GM10248 (cell line): ENCODE data around the gene RAB3GAP2.

Source experiments
- CTCF ChIA-PET: fragments of 300-600 bp; sonication (Branson Sonifier 250); formaldehyde crosslinking; extraction: SDS; loops from one replicate; lab custom pipeline; 2021; ENCODE audit warnings: antibody characterized with exemption; lab: Yijun Ruan, JAX
- POLR2A ChIA-PET: fragments of 350-650 bp; sonication (Branson Sonifier 250); formaldehyde crosslinking; extraction: SDS; loops from one replicate; lab custom pipeline; 2020; ENCODE audit warnings: antibody characterized with exemption; lab: Yijun Ruan, JAX
- DNase-seq: peaks from one replicate; pipeline ENCODE4 v3.0.0; 2012; ENCODE audit errors: extremely low spot score
- CTCF ChIP-seq: IDR thresholded peaks from 2 replicates; pipeline ENCODE4 v1.5.1; 2012; ENCODE audit warnings: mild to moderate bottlenecking, low read depth; ENCODE audit errors: extremely low read depth, missing control alignments, control extremely low read depth

Gene RAB3GAP2

GRCh38 chr1:220291580-220291979 is 19.3 kb upstream of the RAB3GAP2 start:
- ChIA-PET CTCF (interaction anchor here (2.1 to 9.4 kb wide), 2 partner anchors 8 to 11 kb away, joined by 16 to 140 read pairs; no protein-coding TSS in a partner anchor), POLR2A (no interaction called here)
- TF ChIP-seq CTCF = no peak
- no peak for DNase-seq

- ChIA-PET POLR2A (no interaction called here), CTCF (interaction anchor here (0.8 to 2.1 kb wide), 6 partner anchors 9 to 443 kb away, joined by 3 to 16 read pairs (median 4); no protein-coding TSS in a partner anchor)
- TF ChIP-seq CTCF = no peak
- no peak for DNase-seq
Observed at GRCh38 chr1:220290140-220290761, 18.0 kb upstream of the RAB3GAP2 start.

GRCh38 chr1:220287129-220287528 is 14.9 kb upstream of the RAB3GAP2 start:
- CTCF ChIA-PET = interaction anchor here (1.1 to 11.3 kb wide), 3 partner anchors 9 to 92 kb away, joined by 3 to 140 read pairs (median 3); no protein-coding TSS in a partner anchor
- no peak for TF ChIP-seq CTCF
- POLR2A ChIA-PET = no interaction called here
- DNase-seq = no peak

GRCh38 chr1:220283625-220284024 is 11.4 kb upstream of the RAB3GAP2 start:
- CTCF ChIA-PET = interaction anchor here (0.9 to 11.3 kb wide), 4 partner anchors 13 to 68 kb away, joined by 3 to 140 read pairs (median 3); no protein-coding TSS in a partner anchor
- no peak for DNase-seq
- no peak for TF ChIP-seq CTCF
- POLR2A ChIA-PET = no interaction called here

GRCh38 chr1:220281159-220281574 is 8.9 kb upstream of the RAB3GAP2 start:
- ChIA-PET CTCF (interaction anchor here (0.8 to 11.3 kb wide), 17 partner anchors 9 to 495 kb away, joined by 3 to 140 read pairs (median 4); partner anchors contain the start of gene RAB3GAP2), POLR2A (no interaction called here)
- peak; percentile 12 for TF ChIP-seq CTCF
- no peak for DNase-seq

- ChIA-PET CTCF (interaction anchor here (0.6 to 11.3 kb wide), 13 partner anchors 8 to 496 kb away, joined by 3 to 140 read pairs (median 8); partner anchors contain the start of gene RAB3GAP2), POLR2A (no interaction called here)
- DNase-seq = no peak
- TF ChIP-seq CTCF = no peak
Observed at GRCh38 chr1:220280249-220280648, 8.0 kb upstream of the RAB3GAP2 start.
